OCI-M2 (cell line): ENCODE data around the gene SGMS2.

Source experiments
- DNase-seq: peaks from one replicate; lab custom pipeline; 2025; ENCODE audit not compliant: unreplicated experiment; lab: John Stamatoyannopoulos, UW

The SGMS2 gene

GRCh38 chr4:107828315-107829090, 3.8 kb downstream of the SGMS2 start:
- no peak for DNase-seq

- DNase-seq = no peak
Measured at GRCh38 chr4:107831140-107831539, 6.4 kb downstream of the SGMS2 start.

GRCh38 chr4:107832275-107832807, 7.6 kb downstream of the SGMS2 start:
- no peak for DNase-seq

GRCh38 chr4:107834241-107834794, 9.6 kb downstream of the SGMS2 start:
- DNase-seq = no peak

- no peak for DNase-seq
Measured at GRCh38 chr4:107835406-107835805, 10.7 kb downstream of the SGMS2 start.

GRCh38 chr4:107837317-107837716, 12.6 kb downstream of the SGMS2 start:
- DNase-seq = no peak

GRCh38 chr4:107837776-107838618, 13.3 kb downstream of the SGMS2 start:
- no peak for DNase-seq

GRCh38 chr4:107838861-107839565, 14.3 kb downstream of the SGMS2 start:
- DNase-seq = no peak

- no peak for DNase-seq
Measured at GRCh38 chr4:107843391-107843790, 18.7 kb downstream of the SGMS2 start.

GRCh38 chr4:107845681-107846080, 20.9 kb downstream of the SGMS2 start:
- no peak for DNase-seq

GRCh38 chr4:107850438-107850837, 25.7 kb downstream of the SGMS2 start:
- DNase-seq = no peak

- DNase-seq = no peak
Measured at GRCh38 chr4:107853444-107854355, 29.0 kb downstream of the SGMS2 start.

GRCh38 chr4:107854356-107855022, 29.8 kb downstream of the SGMS2 start:
- no peak for DNase-seq

- DNase-seq = no peak
Measured at GRCh38 chr4:107855723-107856122, 31.0 kb downstream of the SGMS2 start.

GRCh38 chr4:107856901-107857300, 32.2 kb downstream of the SGMS2 start:
- DNase-seq = no peak

- DNase-seq = no peak
Measured at GRCh38 chr4:107857741-107858140, 33.0 kb downstream of the SGMS2 start.

GRCh38 chr4:107858158-107858742, 33.5 kb downstream of the SGMS2 start:
- no peak for DNase-seq

GRCh38 chr4:107862658-107863057, 37.9 kb downstream of the SGMS2 start:
- no peak for DNase-seq

GRCh38 chr4:107863416-107863815, 38.7 kb downstream of the SGMS2 start:
- no peak for DNase-seq
